K562 (cell line): ENCODE results near the gene XPA. TPM values are rescaled to one million over a fixed set of nuclear protein-coding genes. Genes with fewer than 3 reads are reported as not detected.

Source experiments
- ATAC-seq: fragments of 200-7000 bp; cut with Tn5 transposase; 3 replicates; pipeline ENCODE4 v1.9.1; 2020; ENCODE audit warnings: moderate library complexity
- BruUV-seq: library from RNA; stranded (reverse); fragments of 400-500 nt; replicated peaks from 2 replicates; lab custom pipeline; 2021; lab: Mats Ljungman, UMichigan
- CTCF ChIA-PET: fragments of 300-600 bp; formaldehyde crosslinking; extraction: SDS; loops from one replicate; lab custom pipeline; 2021; ENCODE audit warnings: low intra/inter-chr PET ratio; lab: Yijun Ruan, JAX
- POLR2A ChIA-PET: fragments of 300-600, 350-650 bp; sonication (Branson Sonifier 250); formaldehyde crosslinking; extraction: SDS; loops from one replicate; lab custom pipeline; 2021; ENCODE audit warnings: antibody characterized with exemption, inconsistent platforms; lab: Yijun Ruan, JAX
- DNase-seq, 4 experiments: peaks; one replicate each; pipeline versions ENCODE4 v3.0.0 to v3.0.0-alpha.2; 2011 to 2018; ENCODE audit warnings: low spot score in 3 of 4, mixed read lengths in 3 of 4; ENCODE audit errors: extremely low read depth in 1 of 4
- FAIRE-seq: peaks from 2 replicates; lab custom pipeline; 2011; peaks lifted over from hg19 to GRCh38; lab: Jason Lieb, UNC
- H2AFZ ChIP-seq: 2 replicates; pipeline ENCODE4 v1.6.0; 2011; ENCODE audit warnings: low read depth, low read length, control low read depth, inconsistent platforms
- H3K27ac ChIP-seq: fragments of 200-600 bp; 3 replicates; pipeline ENCODE4 v1.8.0; 2011; ENCODE audit warnings: low read depth, mild to moderate bottlenecking, control low read depth, inconsistent platforms, low read length, moderate library complexity, mixed read lengths; ENCODE audit errors: extremely low read depth
- H3K27me3 ChIP-seq, 2 experiments: fragments of 300-600 bp in 1 of 2; 2 replicates in 1 of 2; 3 replicates in 1 of 2; pipeline versions ENCODE4 v1.6.0 to v1.8.0; 2011; ENCODE audit warnings: inconsistent platforms in 2 of 2, low read length in 2 of 2, mild to moderate bottlenecking in 1 of 2, mixed read lengths in 1 of 2, moderate library complexity in 1 of 2; ENCODE audit not compliant: control insufficient read depth in 2 of 2, insufficient read depth in 2 of 2
- H3K36me3 ChIP-seq: fragments of 300-600 bp; 3 replicates; pipeline ENCODE4 v1.8.0; 2011; ENCODE audit warnings: mild to moderate bottlenecking, low read length, inconsistent platforms; ENCODE audit not compliant: control insufficient read depth, insufficient read depth
- H3K4me1 ChIP-seq, 2 experiments: fragments of 200-600 bp in 1 of 2; replicated peaks in 1 of 2; 2 replicates in 1 of 2; 3 replicates in 1 of 2; pipeline versions ENCODE4 v1.5.1 to v1.8.0; 2011; ENCODE audit warnings: inconsistent platforms in 2 of 2, low read length in 2 of 2, mild to moderate bottlenecking in 1 of 2, mixed read lengths in 1 of 2, moderate library complexity in 1 of 2; ENCODE audit not compliant: control insufficient read depth in 2 of 2, insufficient read depth in 2 of 2
- H3K4me2 ChIP-seq: 2 replicates; pipeline ENCODE4 v1.6.1; 2011; ENCODE audit warnings: low read length, control low read depth, inconsistent platforms, mixed read lengths; ENCODE audit not compliant: insufficient read depth
- H3K4me3 ChIP-seq: fragments of 200-600 bp; sonication (generic), shearing (Covaris generic); 2 replicates; pipeline ENCODE4 v1.5.1; 2016; ENCODE audit warnings: control low read depth, inconsistent platforms
- H3K79me2 ChIP-seq: fragments of 200-600 bp; 3 replicates; pipeline ENCODE4 v1.8.0; 2011; ENCODE audit warnings: low read length, inconsistent platforms; ENCODE audit not compliant: control insufficient read depth, insufficient read depth
- H3K9ac ChIP-seq, 2 experiments: 2 replicates each; pipeline versions ENCODE4 v1.6.0 to v1.6.1; 2011; ENCODE audit warnings: low read depth in 2 of 2, low read length in 2 of 2, control low read depth in 1 of 2, inconsistent platforms in 1 of 2, mild to moderate bottlenecking in 1 of 2, mixed read lengths in 1 of 2; ENCODE audit not compliant: insufficient read depth in 1 of 2
- H3K9me1 ChIP-seq: one replicate; pipeline ENCODE4 v1.6.0; 2011; ENCODE audit warnings: inconsistent platforms, mild to moderate bottlenecking, low read length, moderate library complexity; ENCODE audit not compliant: control insufficient read depth, insufficient read depth
- H3K9me3 ChIP-seq: replicated peaks from 2 replicates; pipeline ENCODE4 v1.5.1; 2011; ENCODE audit warnings: low read depth, low read length, inconsistent platforms; ENCODE audit not compliant: control insufficient read depth, insufficient read depth
- H4K20me1 ChIP-seq: replicated peaks from 2 replicates; pipeline ENCODE4 v1.6.1; 2011; ENCODE audit warnings: low read length, inconsistent platforms, mixed read lengths; ENCODE audit not compliant: control insufficient read depth, insufficient read depth
- ARHGAP35 ChIP-seq: fragments of 450-650 bp; IDR thresholded peaks from 2 replicates; pipeline ENCODE4 v1.6.1; 2018; ENCODE audit not compliant: partially characterized antibody
- KDM1A ChIP-seq, 2 experiments: fragments of 450-650 bp; IDR thresholded peaks; 2 replicates each; pipeline ENCODE4 v1.6.1; 2016; ENCODE audit warnings: mild to moderate bottlenecking in 2 of 2
- ZBTB9 ChIP-seq: fragments of 450-650 bp; formaldehyde crosslinking; IDR thresholded peaks from 2 replicates; pipeline ENCODE4 v1.4.0; 2020; ENCODE audit warnings: mild to moderate bottlenecking, moderate library complexity
- ZNF512 ChIP-seq: IDR thresholded peaks from 2 replicates; pipeline ENCODE4 v1.6.1; 2016; ENCODE audit warnings: missing genetic modification characterization, missing compliant biosample characterization
- WGBS: fragments of 100-300 bp; shearing (Covaris generic); methylation state at CpG from one replicate; pipeline ENCODE4 v1.1.6; 2016; ENCODE audit warnings: low coverage, mixed read lengths; ENCODE audit not compliant: insufficient coverage; ENCODE audit errors: missing lambda C conversion rate; 5-methylcytosine and 5-hydroxymethylcytosine counted together
- in situ Hi-C: fragments of 300-500 bp; cut with MboI; formaldehyde crosslinking; loops from 4 replicates; pipeline ENCODE4 v1.15.0; 2018; ENCODE audit warnings: inconsistent platforms, mixed read lengths
- intact Hi-C: fragments of 100-400 bp; cut with micrococcal nuclease; formaldehyde crosslinking; loops from 2 replicates; pipeline ENCODE4 v1.14.2; 2022
- polyA plus RNA-seq, 8 experiments: library from polyadenylated mRNA; depleted of rRNA in 4 of 8; stranded (reverse) in 5 of 8; unstranded in 3 of 8; fragments of >200 nt; fragmentation: Nextera tagmentation in 2 of 8; fragmentation: Illumina TruSeq in 1 of 8; extraction: Ambion mirVana in 2 of 8; extraction: Trizol in 1 of 8; gene quantifications; 2 replicates each; pipeline versions ENCODE4 v1.2.1 to v1.2.3, GENCODE V29; 2011 to 2014; ENCODE audit warnings: inconsistent platforms in 1 of 8, missing spikeins in 1 of 8
- total RNA-seq, 7 experiments: library from RNA; depleted of rRNA in 6 of 7; stranded (reverse); fragments of >200 nt in 6 of 7; fragmentation: Illumina TruSeq in 2 of 7; extraction: Trizol in 2 of 7; gene quantifications; 2 replicates each; pipeline versions ENCODE4 v1.2.1 to v1.2.3, GENCODE V29; 2011 to 2021; ENCODE audit warnings: low replicate concordance in 1 of 7
- TF ChIP-seq, protein P1 (sequence below): fragments of 450-650 bp; IDR thresholded peaks from 2 replicates; pipeline ENCODE4 v1.7.1; 2018; ENCODE audit warnings: mild to moderate bottlenecking, low read depth; ENCODE audit not compliant: partially characterized antibody

The XPA gene
- total and polyA plus RNA-seq, 9 of the 15 experiments (the other 6 are each of a cell fraction or from before 2014, with no cell fraction given): 5.1 to 18.2 (median 14.1) TPM

- Histone ChIP-seq H3K27ac (no peak overlapping the region), H3K9me1 (no peaks in the 10 kb centered on the region), H4K20me1 (no peaks in the 10 kb centered on the region), H3K4me1 (peaks cover 3 to 10% of the 10 kb centered on the region in 2 experiments; a peak in 4 of 5 replicates), H3K4me3 (no peak overlapping the region), H2AFZ (no peak overlapping the region), H3K9ac (no peak overlapping the region), H3K27me3 (peaks cover 11 to 45% of the 10 kb centered on the region in 2 experiments), H3K79me2 (no peaks in the 10 kb centered on the region)
- 14% methylated on average over 6 of the region's 6 CpGs for whole genome bisulfite sequencing
- POLR2A ChIA-PET: no interaction called here
- TF ChIP-seq, protein P1, sequence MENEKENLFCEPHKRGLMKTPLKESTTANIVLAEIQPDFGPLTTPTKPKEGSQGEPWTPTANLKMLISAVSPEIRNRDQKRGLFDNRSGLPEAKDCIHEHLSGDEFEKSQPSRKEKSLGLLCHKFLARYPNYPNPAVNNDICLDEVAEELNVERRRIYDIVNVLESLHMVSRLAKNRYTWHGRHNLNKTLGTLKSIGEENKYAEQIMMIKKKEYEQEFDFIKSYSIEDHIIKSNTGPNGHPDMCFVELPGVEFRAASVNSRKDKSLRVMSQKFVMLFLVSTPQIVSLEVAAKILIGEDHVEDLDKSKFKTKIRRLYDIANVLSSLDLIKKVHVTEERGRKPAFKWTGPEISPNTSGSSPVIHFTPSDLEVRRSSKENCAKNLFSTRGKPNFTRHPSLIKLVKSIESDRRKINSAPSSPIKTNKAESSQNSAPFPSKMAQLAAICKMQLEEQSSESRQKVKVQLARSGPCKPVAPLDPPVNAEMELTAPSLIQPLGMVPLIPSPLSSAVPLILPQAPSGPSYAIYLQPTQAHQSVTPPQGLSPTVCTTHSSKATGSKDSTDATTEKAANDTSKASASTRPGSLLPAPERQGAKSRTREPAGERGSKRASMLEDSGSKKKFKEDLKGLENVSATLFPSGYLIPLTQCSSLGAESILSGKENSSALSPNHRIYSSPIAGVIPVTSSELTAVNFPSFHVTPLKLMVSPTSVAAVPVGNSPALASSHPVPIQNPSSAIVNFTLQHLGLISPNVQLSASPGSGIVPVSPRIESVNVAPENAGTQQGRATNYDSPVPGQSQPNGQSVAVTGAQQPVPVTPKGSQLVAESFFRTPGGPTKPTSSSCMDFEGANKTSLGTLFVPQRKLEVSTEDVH: no peak
- TF ChIP-seq ZBTB9 (no peak), ARHGAP35 (peak; percentile 15), ZNF512 (tag) (peak; percentile 93), KDM1A (IDR thresholded peaks at IDR 0.05) (0 out of 4 replicates have a peak, but pooled peaks of 1 of the 2 experiments have one; percentile 11)
- TF ChIP-seq, all 486 proteins: peak for 3
- in situ Hi-C loops: no loop called here
- Histone ChIP-seq H3K36me3 (no peaks in the 10 kb centered on the region), H3K9me3 (no peaks in the 10 kb centered on the region), H3K4me2 (no peak overlapping the region)
- FAIRE-seq (no peak), DNase-seq (no peak), ATAC-seq (no peak)
- intact Hi-C loops: no loop called here
- CTCF ChIA-PET: no interaction called here
- BruUV-seq: no TSS peak
These were observed 44.8 kb upstream of the XPA start for GRCh38 chr9:97741947-97742346.
